ENCODE data around the gene ARL9. TPM values are rescaled to one million over a fixed set of nuclear protein-coding genes. Genes with fewer than 3 reads are reported as not detected.

Gene ARL9
- not detected for total RNA-seq
- long read RNA-seq = 0 reads

GRCh38 chr4:56505269-56506130 is at the start of gene ARL9:
TSS of gene ARL9 (plus strand) at chr4:56505791. CDS start at chr4:56505863, 72 bp downstream.
- peak; percentile 93 to 95 for ATAC-seq
- H3K4me1 ChIP-seq = peaks cover 16% of the 10 kb centered on the region
- no peak within 1 kb of the TSS for H3K27ac ChIP-seq
- no peaks in the 10 kb centered on the region for H3K27me3 ChIP-seq (ENCODE audit: low read depth)
- H3K4me3 ChIP-seq = peak within 1 kb of the TSS; percentile 59
- DNase-seq = peak; percentile 74
- H3K36me3 ChIP-seq = peaks cover 27% of the 10 kb centered on the region
- TF ChIP-seq CTCF (IDR thresholded peaks at IDR 0.05) = no peak
- H3K9me3 ChIP-seq = no peaks in the 10 kb centered on the region
- intact Hi-C loops (cut with DNase I) = no loop called here

GRCh38 chr4:56460085-56460484 is 45.5 kb upstream of the ARL9 start:
- H3K36me3 ChIP-seq = peaks cover 52% of the 10 kb centered on the region
- DNase-seq (no peak), ATAC-seq (no peak)
- no peak overlapping the region for H3K4me3 ChIP-seq
- H3K27ac ChIP-seq = no peak overlapping the region
- no peaks in the 10 kb centered on the region for H3K9me3 ChIP-seq
- H3K27me3 ChIP-seq (ENCODE audit: low read depth) = no peaks in the 10 kb centered on the region
- peaks cover 7% of the 10 kb centered on the region for H3K4me1 ChIP-seq
- intact Hi-C loops (cut with DNase I) = no loop called here
- TF ChIP-seq CTCF (IDR thresholded peaks at IDR 0.05) = no peak

GRCh38 chr4:56462157-56462556 is 43.4 kb upstream of the ARL9 start:
- TF ChIP-seq CTCF (IDR thresholded peaks at IDR 0.05) = no peak
- peaks cover 19% of the 10 kb centered on the region for H3K4me1 ChIP-seq
- no peaks in the 10 kb centered on the region for H3K9me3 ChIP-seq
- H3K27ac ChIP-seq = no peak overlapping the region
- H3K36me3 ChIP-seq = peaks cover 52% of the 10 kb centered on the region
- H3K4me3 ChIP-seq = no peak overlapping the region
- no peak for ATAC-seq
- no peak for DNase-seq
- no peaks in the 10 kb centered on the region for H3K27me3 ChIP-seq (ENCODE audit: low read depth)
- intact Hi-C loops (cut with DNase I) = no loop called here

GRCh38 chr4:56463711-56464110 is 41.9 kb upstream of the ARL9 start:
- no peak for TF ChIP-seq CTCF (IDR thresholded peaks at IDR 0.05)
- Histone ChIP-seq H3K27ac (no peak overlapping the region), H3K9me3 (no peaks in the 10 kb centered on the region), H3K36me3 (peaks cover 38% of the 10 kb centered on the region), H3K27me3 (ENCODE audit: low read depth) (no peaks in the 10 kb centered on the region), H3K4me1 (peaks cover 25% of the 10 kb centered on the region), H3K4me3 (no peak overlapping the region)
- ATAC-seq = no peak
- intact Hi-C loops (cut with DNase I) = no loop called here
- no peak for DNase-seq

- no peak overlapping the region for H3K4me3 ChIP-seq
- H3K36me3 ChIP-seq = peaks cover 30% of the 10 kb centered on the region
- H3K4me1 ChIP-seq = peaks cover 34% of the 10 kb centered on the region
- H3K27me3 ChIP-seq (ENCODE audit: low read depth) = no peaks in the 10 kb centered on the region
- no peak for ATAC-seq
- TF ChIP-seq CTCF (IDR thresholded peaks at IDR 0.05) = no peak
- DNase-seq = no peak
- no peak overlapping the region for H3K27ac ChIP-seq
- intact Hi-C loops (cut with DNase I) = no loop called here
- H3K9me3 ChIP-seq = no peaks in the 10 kb centered on the region
Measured at GRCh38 chr4:56464581-56464980, 41.0 kb upstream of the ARL9 start.

Data from lower lobe of right lung (tissue), 2 donors.